ENCODE results near the gene CENPU. TPM values are rescaled to one million over a fixed set of nuclear protein-coding genes. Genes with fewer than 3 reads are reported as not detected.

CENPU gene
- total RNA-seq, 1 experiment from 2014 or later = 124 TPM

- no peaks in the 10 kb centered on the region for H3K36me3 Mint-ChIP-seq (ENCODE audit: insufficient read depth in 1 of 3, low read depth in 3 of 3)
- no peak overlapping the region for H3K4ac ChIP-seq (ENCODE audit: low read depth, low read length)
Measured at GRCh38 chr4:184752496-184753275, 18.8 kb upstream of the CENPU start.

More at GRCh38 chr4:184752496-184753275, 18.8 kb upstream of the CENPU start:
- no peaks in the 10 kb centered on the region for H3K9me3 ChIP-seq (ENCODE audit: control insufficient read depth, low read depth, low read length)
- no peak overlapping the region for H2AK5ac ChIP-seq (ENCODE audit: insufficient read length, low read length)
- H4K8ac ChIP-seq (replicated peaks; ENCODE audit: insufficient read length, low read depth, low read length) = no peak overlapping the region
- no peaks in the 10 kb centered on the region for H3K23me2 ChIP-seq (ENCODE audit: insufficient read length, low read depth, low read length, poor library complexity, severe bottlenecking)
- no peak overlapping the region for H3T11ph ChIP-seq (ENCODE audit: low read length)
- no CpG with 5 or more reads among the region's 9 CpGs for WGBS (ENCODE audit: extremely low coverage, insufficient read length, low lambda C conversion rate)
- Mint-ChIP-seq H3K27me3 (ENCODE audit: low read depth) (peaks cover 2% of the 10 kb centered on the region; the same call in 1 of the 2 replicates), H3K4me1 (peaks cover 23 to 27% of the 10 kb centered on the region in 2 experiments), H3K27ac (no peak overlapping the region), H3K4me3 (no peak overlapping the region), H3K9me3 (no peaks in the 10 kb centered on the region)
- H4K20me1 ChIP-seq (ENCODE audit: control insufficient read depth, insufficient read depth, insufficient read length) = peaks cover 2% of the 10 kb centered on the region
- H2AFZ ChIP-seq (ENCODE audit: low read length) = no peak overlapping the region
- no peak for DNase-seq
- no peak overlapping the region for H3K9ac ChIP-seq (ENCODE audit: extremely low read depth, insufficient read length, low read length)
- H3K23ac ChIP-seq (ENCODE audit: insufficient read length, low read depth, low read length) = no peak overlapping the region
- no peaks in the 10 kb centered on the region for H3K79me1 ChIP-seq (ENCODE audit: insufficient read depth, low read depth, low read length, poor library complexity, severe bottlenecking)
- H3K4me2 ChIP-seq (ENCODE audit: insufficient read depth, insufficient read length, low read length) = no peak overlapping the region
- TF ChIP-seq CTCF (conservative IDR thresholded peaks at IDR 0.05) = no peak
- H3K18ac ChIP-seq (ENCODE audit: insufficient read length, low read depth, low read length) = no peak overlapping the region
- H2BK12ac ChIP-seq (ENCODE audit: insufficient read length, low read depth, low read length) = no peak overlapping the region
- H3K27me3 ChIP-seq (ENCODE audit: insufficient read depth, low read length) = no peaks in the 10 kb centered on the region
- no peak overlapping the region for H3K27ac ChIP-seq (ENCODE audit: insufficient read length, low read depth, low read length)
- H3K79me2 ChIP-seq (ENCODE audit: insufficient read depth, low read length) = no peaks in the 10 kb centered on the region
- no peak overlapping the region for H2BK20ac ChIP-seq (ENCODE audit: low read depth, low read length, poor library complexity, severe bottlenecking)
- H4K91ac ChIP-seq (ENCODE audit: insufficient read length, low read depth, low read length) = no peak overlapping the region
- H3K14ac ChIP-seq (ENCODE audit: insufficient read depth, low read length) = no peak overlapping the region
- H2BK5ac ChIP-seq (ENCODE audit: insufficient read length, low read length) = no peak overlapping the region
- no peaks in the 10 kb centered on the region; the same call in 1 of the 2 replicates for H3K4me1 ChIP-seq (ENCODE audit: insufficient read depth, low read length)
- H4K5ac ChIP-seq (ENCODE audit: insufficient read length, low read depth, low read length) = no peak overlapping the region
- H2BK15ac ChIP-seq (ENCODE audit: low read depth, low read length) = no peak overlapping the region
- no peak overlapping the region for H3K56ac ChIP-seq (ENCODE audit: insufficient read length, low read depth, low read length)
- H2BK120ac ChIP-seq (ENCODE audit: low read depth, low read length, poor library complexity, severe bottlenecking) = no peak overlapping the region

Measured in H9 (cell line).